Stimulated activated naive CD8-positive, alpha-beta T cell treated with anti-CD3 and anti-CD28 coated beads, Interleukin-15, Interleukin-2, amounts not matched to agents 100 U/mL and 50 U/mL, for 24 hours (primary cell): Measurements from ENCODE around the gene FOXD3.
A peak's percentile ranks its signal among the peaks of the same experiment; 100 is the strongest.

Experiments used
- ATAC-seq: fragments of 150-1000 bp; cut with Tn5 transposase; one replicate; pipeline ENCODE4 v1.10.0; 2021
- DNase-seq: peaks from one replicate; pipeline ENCODE4 v3.0.0; 2021

Gene FOXD3

GRCh38 chr1:63322114-63322943, at the start of gene FOXD3:
Gene FOXD3 (plus strand): TSS chr1:63322567. CDS start chr1:63323059, 492 bp downstream.
- ATAC-seq, result peak; percentile 32

GRCh38 chr1:63272811-63273210, 49.6 kb upstream of the FOXD3 start:
- DNase-seq, result no peak
- no peak for ATAC-seq

More at GRCh38 chr1:63322114-63322943, at the start of gene FOXD3:
- DNase-seq, result peak; percentile 55

- no peak for ATAC-seq
These were observed 48.0 kb upstream of the FOXD3 start for GRCh38 chr1:63274371-63274770.

GRCh38 chr1:63274979-63275378, 47.4 kb upstream of the FOXD3 start:
- DNase-seq, result no peak
- no peak for ATAC-seq

More at GRCh38 chr1:63274371-63274770, 48.0 kb upstream of the FOXD3 start:
- no peak for DNase-seq

- DNase-seq, result no peak
- ATAC-seq, result no peak
These were observed 45.7 kb upstream of the FOXD3 start for GRCh38 chr1:63276624-63277023.

GRCh38 chr1:63277195-63278192, 44.9 kb upstream of the FOXD3 start:
- DNase-seq, result no peak
- ATAC-seq, result no peak

- no peak for DNase-seq
- no peak for ATAC-seq
These were observed 40.6 kb upstream of the FOXD3 start for GRCh38 chr1:63281753-63282152.

GRCh38 chr1:63289135-63289534, 33.2 kb upstream of the FOXD3 start:
- ATAC-seq, result no peak

GRCh38 chr1:63294803-63295594, 27.4 kb upstream of the FOXD3 start:
- no peak for DNase-seq
- no peak for ATAC-seq

More at GRCh38 chr1:63289135-63289534, 33.2 kb upstream of the FOXD3 start:
- no peak for DNase-seq

- ATAC-seq (no peak), DNase-seq (no peak)
These were observed 18.0 kb upstream of the FOXD3 start for GRCh38 chr1:63304410-63304809.

- DNase-seq (no peak), ATAC-seq (no peak)
These were observed 17.3 kb upstream of the FOXD3 start for GRCh38 chr1:63305043-63305442.

GRCh38 chr1:63307196-63307794, 15.1 kb upstream of the FOXD3 start:
- DNase-seq (no peak), ATAC-seq (no peak)

- DNase-seq (no peak), ATAC-seq (no peak)
These were observed 5.8 kb upstream of the FOXD3 start for GRCh38 chr1:63316598-63316983.

- DNase-seq (peak; percentile 75), ATAC-seq (peak; percentile 67)
These were observed 5.2 kb upstream of the FOXD3 start for GRCh38 chr1:63316984-63317816.

GRCh38 chr1:63317817-63318152, 4.6 kb upstream of the FOXD3 start:
- DNase-seq, result no peak
- no peak for ATAC-seq

- no peak for DNase-seq
- no peak for ATAC-seq
These were observed 4.0 kb upstream of the FOXD3 start for GRCh38 chr1:63318201-63318979.

- DNase-seq, result no peak
- no peak for ATAC-seq
These were observed 3.0 kb upstream of the FOXD3 start for GRCh38 chr1:63319046-63320021.

- no peak for ATAC-seq
- no peak for DNase-seq
These were observed 2.2 kb upstream of the FOXD3 start for GRCh38 chr1:63320022-63320721.
